ACHN (cell line): ENCODE results near the gene NAA30.
"Not testable (repeated sequence)": the region's sequence is repeated elsewhere in the genome, so short reads cannot be mapped to it uniquely, and the experiment has no call there.

Source experiments
- DNase-seq: peaks from one replicate; pipeline ENCODE4 v3.0.0-alpha.2; 2015
- in situ Hi-C: cut with HindIII; loops from 2 replicates; pipeline ENCODE4 v1.10.0; 2017; ENCODE audit warnings: low sequenced_read_pairs, low pct_ligation_motif_present, low pct_unique_long_range_greater_than_20kb

NAA30 gene

GRCh38 chr14:57390037-57390805 is at the start of gene NAA30:
NAA30 (plus strand) TSS chr14:57390586; CDS start chr14:57390958, 372 bp downstream.
- peak; percentile 94 for DNase-seq
- in situ Hi-C loops: no loop called here

GRCh38 chr14:57343545-57344297 is 46.7 kb upstream of the NAA30 start:
- DNase-seq, in situ Hi-C loops: not testable (repeated sequence)

GRCh38 chr14:57345106-57345505 is 45.3 kb upstream of the NAA30 start:
- in situ Hi-C loops: no loop called here
- no peak for DNase-seq

- in situ Hi-C loops: no loop called here
- no peak for DNase-seq
Measured at GRCh38 chr14:57346741-57347140, 43.6 kb upstream of the NAA30 start.

GRCh38 chr14:57352396-57353170 is 37.8 kb upstream of the NAA30 start:
- in situ Hi-C loops: no loop called here
- no peak for DNase-seq

- in situ Hi-C loops: no loop called here
Measured at GRCh38 chr14:57355081-57355800, 35.1 kb upstream of the NAA30 start.

GRCh38 chr14:57362361-57362760 is 28.0 kb upstream of the NAA30 start:
- in situ Hi-C loops: no loop called here
- DNase-seq: peak; percentile 9

More at GRCh38 chr14:57355081-57355800, 35.1 kb upstream of the NAA30 start:
- no peak for DNase-seq

- DNase-seq: no peak
- in situ Hi-C loops: no loop called here
Measured at GRCh38 chr14:57364659-57365450, 25.5 kb upstream of the NAA30 start.

GRCh38 chr14:57370187-57370586 is 20.2 kb upstream of the NAA30 start:
- DNase-seq, in situ Hi-C loops: not testable (repeated sequence)

GRCh38 chr14:57371013-57371412 is 19.4 kb upstream of the NAA30 start:
- DNase-seq: no peak
- in situ Hi-C loops: no loop called here

GRCh38 chr14:57375156-57375555 is 15.2 kb upstream of the NAA30 start:
- in situ Hi-C loops: no loop called here
- DNase-seq: no peak

GRCh38 chr14:57378661-57379060 is 11.7 kb upstream of the NAA30 start:
- in situ Hi-C loops: no loop called here
- DNase-seq: no peak

GRCh38 chr14:57380935-57381334 is 9.5 kb upstream of the NAA30 start:
- in situ Hi-C loops: no loop called here
- DNase-seq: no peak

GRCh38 chr14:57382283-57382682 is 8.1 kb upstream of the NAA30 start:
- in situ Hi-C loops: no loop called here
- DNase-seq: no peak

GRCh38 chr14:57383125-57383745 is 7.2 kb upstream of the NAA30 start:
- no peak for DNase-seq
- in situ Hi-C loops: no loop called here

- in situ Hi-C loops: no loop called here
- DNase-seq: no peak
Measured at GRCh38 chr14:57388067-57388466, 2.3 kb upstream of the NAA30 start.

GRCh38 chr14:57389646-57390036 is 745 bp upstream of the NAA30 start:
- DNase-seq: no peak
- in situ Hi-C loops: no loop called here
